HepG2 (cell line): ENCODE measurements around the gene POLE. TPM values are rescaled to one million over a fixed set of nuclear protein-coding genes. Genes with fewer than 3 reads are reported as not detected.

Experiments
- ATAC-seq: fragments of 200-7000 bp; cut with Tn5 transposase; 3 replicates; pipeline ENCODE4 v1.9.1; 2020; ENCODE audit warnings: mild to moderate bottlenecking, moderate library complexity
- BruUV-seq: library from RNA; stranded (reverse); fragments of 400-500 nt; replicated peaks from 2 replicates; lab custom pipeline; 2021; lab: Mats Ljungman, UMichigan
- CTCF ChIA-PET: fragments of 300-600 bp; formaldehyde crosslinking; extraction: SDS; loops from one replicate; lab custom pipeline; 2021; ENCODE audit warnings: low total read pairs, inconsistent platforms, low intra/inter-chr PET ratio; lab: Yijun Ruan, JAX
- POLR2A ChIA-PET: fragments of 350-600 bp; sonication (Branson Sonifier 250); formaldehyde crosslinking; loops from one replicate; lab custom pipeline; 2020; ENCODE audit warnings: antibody characterized with exemption, inconsistent platforms; lab: Yijun Ruan, JAX
- DNase-seq: peaks from one replicate; pipeline ENCODE4 v3.0.0-alpha.2; 2015; ENCODE audit warnings: low spot score
- FAIRE-seq: peaks from 3 replicates; lab custom pipeline; 2011; peaks lifted over from hg19 to GRCh38; lab: Jason Lieb, UNC
- H2AFZ ChIP-seq: one replicate; pipeline ENCODE4 v1.6.1; 2011; ENCODE audit warnings: low read length, inconsistent platforms
- H3K27ac ChIP-seq: fragments of 300-600 bp; 3 replicates; pipeline ENCODE4 v1.8.0; 2011; ENCODE audit warnings: mixed run types, mild to moderate bottlenecking, mixed read lengths, low read length, inconsistent platforms; ENCODE audit not compliant: insufficient read depth; ENCODE audit errors: extremely low read length
- H3K27me3 ChIP-seq, 2 experiments: fragments of 200-600 bp in 1 of 2; 2 replicates in 1 of 2; 3 replicates in 1 of 2; pipeline versions ENCODE4 v1.6.0 to v1.8.0; 2011; ENCODE audit warnings: low read length in 2 of 2, mild to moderate bottlenecking in 2 of 2, moderate library complexity in 2 of 2, inconsistent platforms in 1 of 2; ENCODE audit not compliant: insufficient read depth in 2 of 2, control insufficient read depth in 1 of 2
- H3K36me3 ChIP-seq, 2 experiments: fragments of 200-600 bp in 1 of 2; replicated peaks in 1 of 2; 2 replicates in 1 of 2; 3 replicates in 1 of 2; pipeline versions ENCODE4 v1.5.1 to v1.8.0; 2011; ENCODE audit warnings: low read length in 2 of 2, inconsistent platforms in 1 of 2; ENCODE audit not compliant: insufficient read depth in 2 of 2, control insufficient read depth in 1 of 2
- H3K4me1 ChIP-seq: 2 replicates; pipeline ENCODE4 v1.5.1; 2012; ENCODE audit warnings: low read length, inconsistent platforms; ENCODE audit not compliant: insufficient read depth
- H3K4me2 ChIP-seq: 2 replicates; pipeline ENCODE4 v1.6.0; 2011; ENCODE audit warnings: low read depth, low read length, inconsistent platforms
- H3K4me3 ChIP-seq, 3 experiments: fragments of 200-600 bp in 1 of 3; sonication (generic), shearing (Covaris generic) in 1 of 3; replicated peaks in 1 of 3; 2 replicates each; pipeline ENCODE4 v1.5.1; 2011 to 2016; ENCODE audit warnings: low read length in 3 of 3, inconsistent platforms in 2 of 3, low read depth in 2 of 3, mild to moderate bottlenecking in 2 of 3, control low read depth in 1 of 3, mixed read lengths in 1 of 3; ENCODE audit not compliant: insufficient read depth in 1 of 3
- H3K79me2 ChIP-seq: one replicate; pipeline ENCODE4 v1.6.1; 2011; ENCODE audit warnings: low read length, inconsistent platforms; ENCODE audit not compliant: insufficient read depth
- H3K9ac ChIP-seq: 2 replicates; pipeline ENCODE4 v1.6.0; 2011; ENCODE audit warnings: mild to moderate bottlenecking, low read depth, low read length, inconsistent platforms; ENCODE audit not compliant: insufficient read depth
- H3K9me3 ChIP-seq: 2 replicates; pipeline ENCODE4 v1.5.1; 2012; ENCODE audit warnings: mild to moderate bottlenecking, low read length
- H4K20me1 ChIP-seq: 2 replicates; pipeline ENCODE4 v1.6.0; 2011; ENCODE audit warnings: inconsistent platforms, mild to moderate bottlenecking, low read length, moderate library complexity; ENCODE audit not compliant: insufficient read depth
- AGO2 ChIP-seq: fragments of 200-400 bp; formaldehyde crosslinking; optimal IDR thresholded peaks from 2 replicates; pipeline ENCODE3; 2017; ENCODE audit warnings: mild to moderate bottlenecking, low read depth, low read length, moderate library complexity
- BRD4 ChIP-seq: sonication (generic); formaldehyde crosslinking; IDR thresholded peaks from 2 replicates; pipeline ENCODE4 v1.4.0; 2020; ENCODE audit warnings: missing genetic modification reagents
- NFE2 ChIP-seq: sonication (generic); formaldehyde crosslinking; IDR thresholded peaks from 2 replicates; pipeline ENCODE4 v1.4.0; 2020; ENCODE audit warnings: missing genetic modification reagents
- NFKBIZ ChIP-seq: IDR thresholded peaks from 2 replicates; pipeline ENCODE4 v1.6.1; 2018; ENCODE audit warnings: missing genetic modification reagents, missing compliant biosample characterization
- PCBP2 ChIP-seq: fragments of 200-400 bp; formaldehyde crosslinking; optimal IDR thresholded peaks from 2 replicates; pipeline ENCODE3; 2018; ENCODE audit warnings: low read length, low read depth; ENCODE audit not compliant: poor library complexity, severe bottlenecking
- PHF20 ChIP-seq: sonication (generic); formaldehyde crosslinking; IDR thresholded peaks from 2 replicates; pipeline ENCODE4 v1.5.0; 2020; ENCODE audit warnings: mild to moderate bottlenecking, missing genetic modification reagents
- RARA ChIP-seq: IDR thresholded peaks from 2 replicates; pipeline ENCODE4 v1.6.1; 2016; ENCODE audit warnings: missing genetic modification reagents, missing compliant biosample characterization
- SATB2 ChIP-seq: sonication (generic); formaldehyde crosslinking; IDR thresholded peaks from 2 replicates; pipeline ENCODE4 v1.5.0; 2020; ENCODE audit warnings: missing genetic modification reagents
- SP1 ChIP-seq, 2 experiments: fragments of 450-650 bp in 1 of 2; sonication (generic) in 1 of 2; formaldehyde crosslinking in 1 of 2; IDR thresholded peaks; 2 replicates each; pipeline versions ENCODE4 v1.4.0 to v1.6.1; 2016 to 2020; ENCODE audit warnings: missing genetic modification reagents in 1 of 2
- SRF ChIP-seq: IDR thresholded peaks from 2 replicates; pipeline ENCODE4 v1.6.1; 2011; ENCODE audit warnings: mild to moderate bottlenecking, low read depth, low read length, moderate library complexity
- ZKSCAN8 ChIP-seq: IDR thresholded peaks from 2 replicates; pipeline ENCODE4 v1.6.1; 2016; ENCODE audit warnings: borderline replicate concordance, missing genetic modification reagents, missing compliant biosample characterization
- ZMAT5 ChIP-seq: sonication (generic); formaldehyde crosslinking; IDR thresholded peaks from 2 replicates; pipeline ENCODE4 v1.5.0; 2020; ENCODE audit warnings: mild to moderate bottlenecking, low read depth, missing genetic modification reagents, borderline replicate concordance
- ZNF629 ChIP-seq: sonication (generic); formaldehyde crosslinking; conservative IDR thresholded peaks from 2 replicates; pipeline ENCODE4 v1.5.0; 2020; ENCODE audit warnings: missing genetic modification reagents
- ZSCAN5A ChIP-seq: sonication (generic); formaldehyde crosslinking; IDR thresholded peaks from 2 replicates; pipeline ENCODE4 v1.8.0; 2022; ENCODE audit warnings: mild to moderate bottlenecking, missing genetic modification reagents, borderline replicate concordance
- WGBS: methylation state at CpG from one replicate; pipeline ENCODE4 v1.1.6; 2017; ENCODE audit warnings: low lambda C conversion rate; 5-methylcytosine and 5-hydroxymethylcytosine counted together
- in situ Hi-C: cut with HindIII; loops from 2 replicates; pipeline ENCODE4 v1.10.0; 2017; ENCODE audit warnings: low pct_unique_long_range_greater_than_20kb; ENCODE audit not compliant: extremely low pct_ligation_motif_present
- intact Hi-C: fragments of 100-400 bp; cut with micrococcal nuclease; formaldehyde crosslinking; loops from one replicate; pipeline ENCODE4 v1.10.0; 2022; ENCODE audit not compliant: unreplicated experiment
- polyA plus RNA-seq, 8 experiments: library from polyadenylated mRNA; depleted of rRNA in 3 of 8; stranded (reverse) in 7 of 8; unstranded in 1 of 8; fragments of >200 nt; fragmentation: Illumina TruSeq in 4 of 8; extraction: Trizol in 4 of 8; gene quantifications; 2 replicates each; pipeline versions ENCODE4 v1.2.1 to v1.2.3, GENCODE V29; 2011 to 2016; ENCODE audit warnings: low read depth in 4 of 8, missing spikeins in 1 of 8, mixed read lengths in 1 of 8; ENCODE audit not compliant: insufficient read depth in 1 of 8
- total RNA-seq, 5 experiments: library from RNA; depleted of rRNA; stranded (reverse); fragments of >200 nt; fragmentation: Illumina TruSeq; extraction: Trizol; gene quantifications; 2 replicates each; pipeline ENCODE4 v1.2.3, GENCODE V29; 2016; ENCODE audit warnings: low read depth in 1 of 5

POLE gene
- total and polyA plus RNA-seq, 2 of the 13 experiments (the other 11 are each of a cell fraction or from before 2014, with no cell fraction given), result 25.3 to 52.2 TPM

- TF ChIP-seq ZNF629 (CRISPR knock-in tag) (no peak), SRF (no peak)
Measured at GRCh38 chr12:132669166-132669879, 17.8 kb downstream of the POLE start (continued).

GRCh38 chr12:132668191-132669088 lies 18.7 kb downstream of the POLE start:
- POLR2A ChIA-PET, result no interaction called here
- no peak overlapping the region for H3K27ac ChIP-seq
- CTCF ChIA-PET, result no interaction called here
- H3K27me3 ChIP-seq, result no peaks in the 10 kb centered on the region
- in situ Hi-C loops (no loop called here), intact Hi-C loops (no loop called here)
- ATAC-seq, result no peak
- no peaks in the 10 kb centered on the region for H3K9me3 ChIP-seq
- no peak for DNase-seq
- H3K4me2 ChIP-seq, result no peak overlapping the region
- H3K79me2 ChIP-seq, result no peaks in the 10 kb centered on the region
- 96% methylated on average over 29 of the region's 30 CpGs for WGBS
- H3K4me3 ChIP-seq, result no peak overlapping the region
- peaks cover 41 to 76% of the 10 kb centered on the region in 2 experiments; a peak in 4 of 5 replicates for H3K36me3 ChIP-seq
- no peaks in the 10 kb centered on the region for H3K4me1 ChIP-seq
- BruUV-seq, result no TSS peak
- no peaks in the 10 kb centered on the region for H4K20me1 ChIP-seq
- FAIRE-seq, result no peak
- TF ChIP-seq NFKBIZ (no peak), AGO2 (peak; percentile 10)
- H2AFZ ChIP-seq, result no peak overlapping the region
- H3K9ac ChIP-seq, result no peak overlapping the region

GRCh38 chr12:132665794-132666193 lies 21.3 kb downstream of the POLE start:
- H3K9me3 ChIP-seq, result no peaks in the 10 kb centered on the region
- DNase-seq (no peak), FAIRE-seq (no peak), ATAC-seq (no peak)
- intact Hi-C loops (no loop called here), in situ Hi-C loops (no loop called here)
- H4K20me1 ChIP-seq, result no peaks in the 10 kb centered on the region
- no peaks in the 10 kb centered on the region for H3K79me2 ChIP-seq
- BruUV-seq, result no TSS peak
- H2AFZ ChIP-seq, result no peak overlapping the region
- no peak overlapping the region for H3K4me3 ChIP-seq
- H3K27me3 ChIP-seq, result no peaks in the 10 kb centered on the region
- H3K27ac ChIP-seq, result no peak overlapping the region
- POLR2A ChIA-PET, result no interaction called here
- CTCF ChIA-PET, result no interaction called here
- H3K4me1 ChIP-seq, result no peaks in the 10 kb centered on the region
- no peak overlapping the region for H3K4me2 ChIP-seq
- H3K9ac ChIP-seq, result no peak overlapping the region
- H3K36me3 ChIP-seq, result peaks cover 38 to 83% of the 10 kb centered on the region in 2 experiments; a peak in 4 of 5 replicates
- over 99% methylated on average over 6 of the region's 6 CpGs for WGBS
- TF ChIP-seq PHF20 (no peak), NFE2 (no peak), RARA (CRISPR knock-in tag) (no peak), SP1 (IDR thresholded peaks at IDR 0.05) (no peak), SP1 (CRISPR knock-in tag; IDR thresholded peaks at IDR 0.05) (no peak), ZMAT5 (CRISPR knock-in tag) (no peak), ZSCAN5A (CRISPR knock-in tag) (no peak), SATB2 (CRISPR knock-in tag) (no peak), BRD4 (no peak), ZKSCAN8 (CRISPR knock-in tag) (no peak), PCBP2 (no peak)
